Right lung (tissue), 10 donors: Measurements from ENCODE around the gene CCDC33. TPM values are rescaled to one million over a fixed set of nuclear protein-coding genes. Genes with fewer than 3 reads are reported as not detected.

Source experiments
- DNase-seq, 2 donors: peaks; one replicate each; pipeline ENCODE4 v3.0.0-alpha.2; 2013
- long read RNA-seq, 8 donors: transcript quantifications; one replicate each; lab custom pipeline, GENCODE V29; 2026
- polyA plus RNA-seq, 5 donors: library from polyadenylated mRNA; unstranded; fragments of 120-200 nt; gene quantifications; one replicate each; pipeline versions ENCODE4 v1.2.1 to v1.2.3, GENCODE V29; 2013; ENCODE audit warnings: inconsistent platforms in 1 of 5, low replicate concordance in 1 of 5; ENCODE audit not compliant: insufficient read length in 5 of 5, insufficient read depth in 1 of 5

Gene CCDC33
- 1 to 10 TPM in 4 of 5 donors, under 1 TPM in 1; 0.57 to 2.6 (median 1.8) TPM for polyA plus RNA-seq
- long read RNA-seq, donor 1, result 0 reads
- long read RNA-seq, donor 2, result 0 reads
- long read RNA-seq, donor 3, result 0 reads
- long read RNA-seq, donor 4, result 0 reads
- long read RNA-seq, donor 5, result 0 reads
- long read RNA-seq, donor 6, partial matches to known transcripts, result 0 of 1 reads
- long read RNA-seq, donor 6, other reads (novel, unspliced or antisense), result 0 of 1 reads
- long read RNA-seq, donor 7, result 0 reads
- long read RNA-seq, donor 8, result 0 reads

DNA sequence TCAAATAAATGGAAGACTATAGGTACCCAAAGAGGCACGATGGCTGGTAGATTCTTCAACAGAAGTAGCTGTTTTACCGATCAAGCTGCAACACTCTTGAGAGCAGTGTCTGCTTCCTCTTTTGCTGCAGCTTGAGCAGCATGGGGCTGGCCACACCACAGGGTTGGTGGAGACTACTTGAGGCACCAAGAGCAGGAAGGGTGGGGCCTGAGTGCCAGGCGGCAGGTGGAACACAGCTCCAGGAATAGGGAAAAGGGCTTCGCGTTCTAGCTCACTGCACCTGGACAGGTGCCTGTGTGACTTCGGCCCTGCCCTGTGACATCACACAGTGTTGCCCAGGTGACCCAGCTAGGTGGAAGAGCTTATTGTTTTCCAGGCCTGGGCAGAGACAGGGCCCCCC is at the start of gene CCDC33:
Gene CCDC33, plus strand, starts transcription at position 365 of the 400 bp plus-strand sequence. CDS start 394 bp downstream, outside the sequence.
- DNase-seq, result peak in 1 of 2 donors; percentile 18

DNA sequence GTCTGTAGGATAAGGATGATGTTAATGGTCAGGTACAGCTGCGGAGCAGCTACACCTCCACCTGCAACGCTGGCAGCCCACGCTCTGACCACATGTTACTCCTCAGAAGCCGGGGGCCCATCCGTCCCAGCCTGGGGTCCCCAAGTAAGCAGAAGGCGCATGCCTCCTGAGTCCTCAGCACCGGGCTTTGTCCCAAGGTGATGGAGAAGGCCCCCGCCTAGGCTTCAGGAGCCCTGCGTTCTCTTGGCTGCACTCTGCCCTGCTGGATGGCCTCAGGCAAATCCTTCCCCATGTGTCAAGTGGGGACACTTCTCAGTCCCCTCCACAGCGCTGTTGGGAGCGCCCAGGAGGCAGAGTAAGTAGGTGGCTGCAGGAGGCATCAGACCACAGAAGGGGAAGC is 47.9 kb upstream of the CCDC33 start:
- no peak for DNase-seq

DNA sequence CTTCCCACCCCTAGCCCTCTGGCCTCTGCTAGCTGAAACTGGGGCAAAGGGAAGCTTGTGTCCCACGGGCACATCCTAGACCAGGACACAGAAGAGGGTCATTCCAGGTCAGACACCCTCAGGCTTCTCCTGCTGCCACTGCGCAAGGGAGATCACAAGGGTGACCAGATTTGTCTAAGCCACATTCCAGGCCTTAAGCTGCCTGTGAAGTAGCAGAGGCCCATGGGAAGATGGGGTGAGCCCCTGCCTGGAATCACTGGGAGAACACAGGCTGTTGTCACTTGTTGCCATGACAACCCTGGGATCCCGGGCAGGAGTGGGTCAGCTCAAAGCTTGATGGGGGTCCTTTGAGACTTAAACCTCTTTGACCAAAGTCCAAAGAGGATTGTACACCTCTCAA is 44.3 kb upstream of the CCDC33 start:
- no peak for DNase-seq

DNA sequence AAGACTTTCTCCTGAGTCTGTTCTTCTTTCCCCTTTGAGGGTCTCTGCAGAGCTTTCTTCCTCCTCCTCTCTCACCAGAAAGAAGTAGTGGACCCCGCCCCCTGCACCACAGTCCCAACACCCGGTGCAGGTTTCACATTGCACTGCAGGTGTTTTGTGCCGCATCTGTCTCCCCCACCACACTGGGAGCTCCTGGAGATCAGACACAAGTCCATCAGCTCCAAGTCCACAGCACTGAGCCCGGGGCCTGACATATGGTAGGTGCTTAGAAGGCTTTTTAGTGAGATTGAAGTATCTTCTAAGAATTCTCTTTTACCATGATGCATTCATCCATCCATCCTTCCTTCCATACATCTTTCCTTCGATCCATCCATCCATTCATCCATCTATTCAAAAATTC is 43.4 kb upstream of the CCDC33 start:
- DNase-seq, result no peak

DNA sequence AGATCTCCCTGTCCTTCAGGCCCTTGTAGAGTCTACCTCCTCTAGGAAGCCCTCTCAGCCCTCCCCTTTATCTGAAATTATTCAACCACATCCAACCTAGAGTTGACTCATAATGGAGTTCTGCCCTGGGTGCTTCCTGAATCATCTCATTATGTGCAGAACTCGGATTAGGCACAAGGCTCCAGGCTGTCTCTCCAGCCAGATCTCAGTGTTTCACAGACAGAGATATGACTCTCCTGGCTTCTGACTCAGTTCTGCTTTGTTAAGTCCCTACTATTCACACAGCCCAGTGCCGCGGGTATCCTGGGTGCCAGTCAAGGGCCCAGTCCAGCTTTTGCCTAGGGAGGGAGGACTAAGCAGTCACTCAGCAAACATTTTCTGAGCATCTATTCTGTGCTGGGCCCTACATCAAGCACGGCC is 42.8 kb upstream of the CCDC33 start:
- DNase-seq, result no peak

DNA sequence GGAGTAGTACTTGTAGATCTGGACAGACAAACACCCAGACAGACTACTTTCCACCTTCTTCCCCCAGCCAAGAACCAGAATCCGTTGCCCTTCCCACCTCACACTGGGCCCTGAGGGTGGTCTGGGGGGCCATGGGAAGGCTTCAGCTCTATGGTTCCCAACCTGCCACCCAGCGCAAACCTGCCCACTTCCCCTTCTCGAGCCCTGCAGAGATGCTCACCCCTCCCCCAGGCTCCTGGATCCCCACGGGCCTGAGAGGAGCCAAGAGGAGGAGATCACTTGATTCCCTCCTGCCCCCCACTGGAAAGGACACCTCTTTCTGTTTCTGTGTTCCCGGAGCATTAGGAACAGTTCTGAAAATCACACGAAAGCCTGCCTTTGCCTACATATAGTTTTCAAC is 42.2 kb upstream of the CCDC33 start:
- DNase-seq, result no peak

DNA sequence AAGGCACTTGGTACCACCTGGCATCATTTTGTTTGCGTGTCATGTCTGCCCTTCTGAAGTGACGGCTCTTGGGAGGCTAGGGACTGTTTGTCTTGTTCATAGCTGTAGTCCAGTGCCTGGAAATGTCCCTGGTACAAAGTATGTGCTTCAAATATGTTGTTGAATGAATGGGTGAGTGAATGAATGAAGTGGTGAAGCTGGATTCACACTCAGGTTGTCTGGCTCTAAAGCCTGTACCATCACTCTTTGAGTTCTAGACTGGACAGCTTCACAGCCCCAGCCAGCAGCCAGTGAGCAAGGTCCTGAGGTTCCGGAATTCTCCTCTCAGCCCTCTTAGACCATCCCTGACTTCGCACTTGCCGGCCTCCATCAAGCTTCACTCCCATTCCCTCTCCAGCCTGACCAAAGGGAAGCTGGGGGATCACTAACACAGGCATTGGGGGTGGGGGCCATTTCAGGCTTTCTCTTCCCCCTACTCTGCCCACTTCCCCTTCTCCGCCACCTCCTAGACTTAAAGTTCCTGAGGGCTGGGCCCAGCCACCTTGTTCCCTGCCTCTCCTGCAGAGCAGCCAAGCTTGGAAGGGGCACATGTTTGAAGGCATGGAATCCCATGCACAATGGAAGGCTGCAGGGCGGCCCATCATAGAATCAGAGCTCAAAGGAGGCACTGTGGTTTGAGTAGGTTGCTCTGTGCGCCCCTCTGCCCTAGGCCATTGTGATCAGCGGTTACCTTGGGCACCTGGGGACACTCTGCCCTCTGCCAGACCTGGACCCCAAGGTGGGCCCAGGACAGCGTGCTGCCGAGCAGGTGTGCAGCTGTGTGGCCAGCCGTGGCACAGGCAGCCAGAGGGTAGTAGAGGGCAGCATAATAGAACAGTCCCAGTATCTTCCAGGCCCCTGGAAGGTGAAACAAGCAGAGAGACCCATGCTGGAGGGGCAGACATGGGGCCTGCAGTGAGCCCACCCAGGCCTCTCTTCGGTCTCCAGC is 41.3 kb upstream of the CCDC33 start:
- DNase-seq, result no peak

DNA sequence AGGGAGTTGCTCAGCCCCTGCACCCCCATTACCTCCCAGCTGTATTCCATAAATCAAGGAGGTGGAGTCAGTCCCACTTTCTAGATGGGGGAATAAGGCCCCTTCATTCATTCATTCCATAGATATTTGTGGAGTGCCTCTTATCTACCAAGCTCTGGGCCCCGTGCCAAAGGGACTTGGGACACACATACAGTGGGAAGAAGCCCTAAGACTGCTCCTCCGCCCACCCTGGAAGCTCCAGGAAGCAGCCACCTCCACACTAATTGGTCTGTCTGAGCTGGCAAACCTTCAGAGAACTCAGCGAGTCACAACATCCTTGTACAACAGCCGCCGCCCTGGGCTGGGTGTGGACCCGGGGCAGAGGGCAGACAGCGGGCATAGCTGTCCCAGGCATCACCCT is 40.0 kb upstream of the CCDC33 start:
- peak in 1 of 2 donors; percentile 65 for DNase-seq

DNA sequence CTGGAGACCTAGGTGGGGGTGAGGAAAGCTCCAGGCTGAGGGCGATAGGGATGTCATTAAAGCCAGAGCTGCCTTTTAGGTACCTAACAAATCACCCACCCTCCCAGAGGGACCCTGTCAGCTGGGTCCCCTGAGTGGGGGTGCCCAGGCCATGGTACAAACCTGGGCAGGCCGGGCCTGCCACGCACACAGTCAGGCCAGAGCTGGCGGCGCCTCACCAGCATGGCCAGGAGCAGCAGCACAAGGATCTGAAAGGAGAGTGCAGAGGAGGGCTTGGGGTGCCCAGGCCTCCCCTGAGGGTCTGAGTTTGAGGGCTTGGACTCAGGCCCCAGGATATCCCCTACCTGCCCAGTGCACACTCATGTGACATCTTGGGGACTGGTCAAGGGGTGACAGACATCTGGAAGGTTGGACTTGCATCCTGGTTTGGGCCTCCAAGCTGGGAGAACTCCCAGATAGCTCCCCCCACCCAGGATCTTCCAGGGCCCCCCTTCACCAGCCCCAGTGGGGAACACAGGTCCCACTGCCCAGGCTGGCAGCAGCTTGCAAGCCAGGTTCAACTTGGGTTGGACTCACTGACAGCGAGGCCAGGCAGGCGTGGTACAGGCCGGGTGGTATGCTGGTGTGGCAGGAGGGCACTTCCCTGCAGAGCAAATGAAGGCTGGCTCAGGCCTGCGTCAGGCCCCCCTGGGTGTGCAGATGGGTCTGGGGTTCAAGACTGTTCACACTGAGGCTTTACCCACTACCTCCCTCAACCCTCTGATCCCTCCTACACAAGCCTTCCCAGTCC is 38.8 kb upstream of the CCDC33 start:
- no peak for DNase-seq

DNA sequence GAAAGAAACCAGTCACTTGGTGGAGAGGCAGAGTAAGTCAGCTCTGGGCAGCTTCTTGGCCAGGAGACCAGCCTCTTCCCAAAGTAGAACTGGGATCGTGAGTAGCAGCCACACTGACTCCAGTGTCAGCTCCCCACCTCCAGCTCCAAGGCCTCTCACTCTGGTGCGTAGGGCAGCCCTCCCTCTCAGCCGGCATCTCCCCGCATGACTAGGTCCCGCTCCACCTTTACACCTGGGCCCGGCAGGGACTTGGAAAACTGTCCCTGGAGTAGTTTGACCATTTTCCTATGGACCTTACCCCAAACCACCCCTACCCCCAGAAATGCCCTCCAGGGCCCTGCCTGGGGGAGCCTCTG is 36.9 kb upstream of the CCDC33 start:
- DNase-seq, result no peak

DNA sequence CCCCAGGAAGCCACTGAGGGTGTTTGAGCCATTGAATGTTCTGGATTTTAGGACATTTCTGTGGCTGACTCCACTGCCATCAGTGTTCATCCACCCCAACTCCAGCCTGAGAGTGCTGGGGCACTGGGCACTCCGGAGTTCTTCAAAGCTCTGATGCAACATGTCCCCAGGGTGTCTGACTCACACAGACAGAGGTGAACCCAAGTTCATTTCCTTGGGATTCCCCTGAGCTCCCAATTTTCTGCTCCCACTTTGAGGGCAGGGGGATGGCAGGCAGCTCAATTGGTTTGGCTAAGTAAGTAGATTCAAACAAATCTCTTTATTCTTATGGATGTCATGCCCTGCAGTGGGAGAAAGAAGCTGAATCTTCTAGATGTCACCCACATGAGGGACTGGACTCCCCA is 35.7 kb upstream of the CCDC33 start:
- DNase-seq, result no peak

DNA sequence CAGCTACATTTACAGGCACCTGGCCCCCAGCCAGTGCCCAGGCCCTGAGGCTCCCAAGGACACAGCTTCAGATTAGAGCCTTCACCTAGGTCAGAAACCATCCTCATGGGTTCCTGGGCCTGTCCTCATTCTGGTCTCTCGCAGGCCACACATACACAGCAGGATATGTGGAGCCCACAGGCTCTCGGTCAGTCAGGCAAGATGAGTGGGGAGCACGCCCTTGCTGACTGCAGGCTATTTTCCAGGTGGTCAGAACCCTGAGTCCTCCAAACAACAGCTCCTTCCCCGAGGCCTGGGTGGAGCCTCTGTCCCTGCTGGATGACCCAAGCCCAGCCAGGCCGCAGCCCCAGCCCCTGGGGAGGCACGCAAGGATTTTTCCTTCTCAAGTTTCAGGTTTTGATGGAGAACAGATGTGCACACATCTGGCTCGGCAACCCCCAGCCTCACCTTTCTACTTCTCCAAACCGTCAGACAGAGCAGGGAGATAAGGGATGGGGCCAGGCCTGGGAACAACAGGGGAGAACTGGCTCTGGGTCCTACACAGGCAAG is 35.2 kb upstream of the CCDC33 start:
- DNase-seq, result no peak

DNA sequence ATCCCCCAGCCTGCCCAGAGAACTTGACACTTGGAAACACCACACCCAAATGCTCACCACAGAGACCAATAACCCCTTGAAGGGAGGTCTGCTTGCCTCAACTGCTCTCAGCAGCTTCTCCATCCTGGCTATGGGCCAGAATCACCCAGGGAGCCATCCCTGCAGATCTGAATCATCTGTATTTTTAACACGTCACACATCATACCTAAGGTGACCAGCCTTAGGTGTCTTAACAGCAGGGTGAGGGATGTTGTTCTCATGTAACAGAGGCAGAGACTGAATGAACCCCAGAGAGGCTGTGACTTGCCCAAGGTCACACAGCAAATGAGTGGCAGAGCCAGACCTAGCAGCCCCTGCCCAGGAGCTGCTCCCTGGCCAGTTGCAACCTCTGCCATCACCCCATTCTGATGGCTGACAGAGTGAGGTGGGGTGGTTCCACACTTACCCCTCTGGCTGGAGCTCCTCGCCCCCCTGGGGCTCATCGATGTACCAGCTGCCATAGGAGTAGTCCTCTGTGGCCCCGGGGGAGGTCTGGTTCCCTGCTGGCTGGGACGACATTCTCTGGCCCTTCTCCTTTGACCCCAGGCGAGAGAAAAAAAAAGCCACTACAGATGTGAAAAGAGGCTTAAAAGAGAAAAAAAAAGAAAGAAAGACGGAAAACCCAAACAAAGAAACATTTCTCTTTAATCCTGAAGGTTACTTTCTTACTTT is 34.3 kb upstream of the CCDC33 start:
- DNase-seq, result no peak

DNA sequence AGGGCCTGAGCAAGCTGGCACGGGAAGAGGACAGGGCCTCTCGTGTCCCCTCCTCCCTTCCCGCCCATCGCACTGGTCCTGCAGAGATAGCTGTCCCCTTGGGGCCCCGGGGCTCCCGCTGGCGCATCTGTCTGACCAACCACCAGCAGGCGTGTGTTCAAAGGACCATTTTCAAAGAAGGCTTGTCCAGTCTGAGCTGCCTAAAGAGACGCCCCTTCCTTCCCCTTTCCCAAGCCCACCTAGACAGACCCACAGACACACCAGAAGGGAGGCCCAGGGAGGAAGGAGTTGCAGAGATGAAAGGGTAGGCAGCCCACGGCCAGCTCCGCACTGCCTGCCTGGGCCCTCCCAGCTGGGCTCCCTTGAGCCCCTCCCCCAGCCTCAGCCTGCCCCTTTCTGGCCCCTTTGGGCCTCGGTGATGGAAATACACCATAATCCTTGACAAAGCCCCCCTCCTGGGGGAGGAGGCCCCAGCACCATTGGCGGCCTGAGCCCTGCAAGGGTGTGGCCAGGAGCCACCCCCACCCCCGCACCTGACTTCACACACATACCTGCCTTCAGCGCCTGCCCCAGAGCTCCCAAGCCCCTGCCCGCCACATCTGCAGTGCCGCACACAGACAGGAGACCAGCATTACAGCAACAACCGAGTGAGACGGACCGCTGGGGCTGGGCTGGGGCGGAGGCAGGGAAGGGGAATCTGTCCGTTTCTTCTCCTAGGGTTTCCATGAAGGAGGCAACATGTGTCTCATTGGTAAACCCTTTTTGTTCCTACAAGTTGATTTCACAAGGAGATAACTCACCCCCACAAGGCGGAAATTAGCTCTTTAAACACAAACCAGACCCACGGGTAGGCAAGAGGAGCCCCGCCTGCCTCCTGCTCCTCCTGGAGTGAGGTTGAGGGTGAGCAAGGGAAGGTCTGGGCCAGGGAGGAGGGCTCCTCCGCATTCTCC is 33.4 kb upstream of the CCDC33 start, which contains the start of gene STRA6:
Gene STRA6, minus strand, starts transcription at position 336 of the 950 bp plus-strand sequence. CDS start 520 bp downstream, outside the sequence.
- DNase-seq, result no peak

DNA sequence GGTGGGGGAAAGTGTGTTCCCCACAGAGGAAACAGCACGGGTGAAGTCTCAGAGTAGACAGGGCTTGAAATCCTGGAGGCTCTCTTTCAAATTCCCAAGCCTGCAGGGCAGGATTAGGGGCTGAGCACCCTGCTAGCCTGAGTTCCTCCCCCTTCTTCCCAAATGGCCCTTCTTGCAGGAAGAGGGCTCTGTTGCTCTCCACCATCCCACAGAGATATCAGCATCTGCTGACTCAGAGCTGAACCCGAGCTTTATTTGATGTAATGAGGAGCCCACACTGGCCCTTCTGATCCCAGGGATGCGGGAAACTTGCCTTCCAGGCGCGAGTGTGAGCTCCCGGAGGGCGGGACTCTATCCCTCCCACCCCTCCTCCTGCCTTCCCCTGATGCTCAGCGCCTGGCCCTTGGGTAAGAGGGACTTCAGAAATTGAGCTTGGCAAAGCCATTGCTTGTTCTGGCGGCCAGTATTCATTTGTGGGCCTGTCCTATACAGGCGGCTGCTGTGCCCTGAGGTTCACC is 32.2 kb upstream of the CCDC33 start:
- DNase-seq, result no peak

DNA sequence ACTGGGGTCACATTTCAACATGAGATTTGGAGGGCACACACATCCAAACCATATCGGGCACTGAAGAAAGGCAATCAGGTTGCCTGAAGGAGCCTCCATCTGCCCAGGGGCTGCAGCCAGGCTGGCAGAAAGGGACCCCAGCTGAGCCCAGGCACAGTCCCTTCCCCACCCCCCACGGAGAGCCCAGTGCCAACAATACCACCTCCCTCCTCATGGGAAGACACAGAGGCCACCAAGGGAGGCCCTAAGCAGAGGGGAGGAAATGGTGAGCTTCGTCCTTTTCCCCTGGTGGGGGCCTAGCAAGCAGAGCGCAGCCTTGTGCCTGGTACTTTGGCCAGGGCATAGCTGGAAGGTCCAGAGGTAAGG is 30.6 kb upstream of the CCDC33 start:
- DNase-seq, result no peak

DNA sequence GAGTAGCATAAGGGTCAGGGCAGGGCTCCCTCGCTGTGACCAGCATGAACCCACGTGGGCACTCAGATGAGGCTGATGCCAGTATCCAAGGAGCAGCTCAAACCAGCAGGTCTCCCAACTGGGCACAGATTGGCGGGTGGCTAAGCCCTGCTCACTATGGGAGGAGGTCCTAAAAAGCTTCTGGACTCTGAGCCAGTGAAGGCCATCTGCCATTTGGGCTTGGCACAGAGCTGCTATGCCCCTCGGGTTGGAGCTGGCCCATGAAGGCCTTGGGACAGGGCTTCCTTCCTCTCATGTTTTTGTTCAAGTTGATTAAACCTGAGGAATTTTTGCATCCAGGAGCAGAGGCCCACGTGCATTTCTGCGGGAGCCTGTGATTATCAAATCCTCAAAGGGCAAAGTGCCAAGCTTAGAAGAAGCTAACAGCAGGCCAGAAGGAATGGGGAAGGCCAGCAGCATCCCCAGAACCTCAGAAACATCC is 29.3 kb upstream of the CCDC33 start:
- DNase-seq, result no peak

DNA sequence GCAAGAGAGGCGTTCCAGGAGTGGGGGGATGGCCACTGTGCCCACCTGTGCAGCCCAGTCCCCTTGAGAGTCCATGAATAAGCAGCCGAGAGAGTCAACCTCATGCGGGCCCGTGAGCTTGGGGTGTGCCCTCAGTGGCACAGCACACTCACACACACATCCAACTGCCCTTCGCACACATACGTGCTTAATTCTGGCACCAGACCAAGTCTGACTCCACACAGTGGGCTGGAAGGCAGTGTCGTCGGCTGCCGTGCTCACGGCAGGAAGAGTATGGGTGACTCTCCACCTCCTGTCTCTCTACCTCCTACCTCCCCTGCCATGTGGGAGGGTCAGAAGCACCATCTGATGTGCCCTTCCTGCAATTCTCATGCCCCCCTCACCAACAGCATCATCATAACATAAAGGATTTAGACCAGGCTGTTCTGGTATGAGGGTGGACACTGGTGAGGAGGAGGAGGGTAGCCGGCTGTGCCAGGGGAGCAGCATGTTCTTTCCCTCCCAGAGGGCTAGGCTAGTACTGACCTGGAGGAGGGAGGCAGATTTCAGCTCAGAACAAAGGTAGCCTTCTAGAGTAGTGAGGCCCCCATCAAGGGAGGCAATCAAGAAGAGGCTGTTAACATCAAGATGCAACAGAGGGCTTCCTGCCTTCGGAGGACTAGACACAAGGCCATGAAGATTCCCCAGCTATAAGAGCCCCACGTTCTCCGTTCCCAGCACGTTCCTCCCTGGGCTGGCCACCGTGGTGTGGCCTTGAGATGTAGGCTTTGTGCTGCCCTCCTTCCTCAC is 28.3 kb upstream of the CCDC33 start:
- no peak for DNase-seq

DNA sequence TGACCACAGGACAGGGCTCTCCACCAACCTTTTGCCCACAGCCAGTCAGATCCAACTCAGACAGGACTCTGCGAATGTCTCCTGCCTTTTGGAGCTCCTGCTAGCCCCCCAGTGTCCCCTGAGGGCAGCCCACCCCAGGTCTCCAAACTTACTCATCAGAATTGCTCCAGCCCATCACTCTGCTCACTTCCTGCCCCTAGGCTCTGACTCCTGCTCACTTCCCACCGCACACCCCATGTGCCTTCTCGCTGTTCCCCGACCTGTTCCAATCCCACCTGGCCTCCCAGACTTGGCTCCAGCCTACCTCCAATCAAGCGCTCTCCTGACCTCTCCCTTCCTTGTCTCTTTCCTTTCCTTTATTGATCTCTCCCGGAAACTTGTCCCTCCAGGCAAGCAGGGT is 27.6 kb upstream of the CCDC33 start:
- DNase-seq, result no peak
